GM21526 (cell line): Measurements from ENCODE around the gene MBP.

Experiments used
- ATAC-seq: cut with Tn5 transposase; IDR thresholded peaks from one replicate; pipeline ENCODE4 v1.9.1; 2021; ENCODE audit warnings: moderate library complexity; ENCODE audit not compliant: unreplicated experiment, low FRiP score

MBP gene

GRCh38 chr18:77135339-77136075 is 2.9 kb upstream of the MBP start:
- no peak for ATAC-seq

- ATAC-seq = no peak
Observed at GRCh38 chr18:77134611-77135010, 2.0 kb upstream of the MBP start.

GRCh38 chr18:77133835-77134496 is 1.4 kb upstream of the MBP start:
- ATAC-seq = no peak

DNA sequence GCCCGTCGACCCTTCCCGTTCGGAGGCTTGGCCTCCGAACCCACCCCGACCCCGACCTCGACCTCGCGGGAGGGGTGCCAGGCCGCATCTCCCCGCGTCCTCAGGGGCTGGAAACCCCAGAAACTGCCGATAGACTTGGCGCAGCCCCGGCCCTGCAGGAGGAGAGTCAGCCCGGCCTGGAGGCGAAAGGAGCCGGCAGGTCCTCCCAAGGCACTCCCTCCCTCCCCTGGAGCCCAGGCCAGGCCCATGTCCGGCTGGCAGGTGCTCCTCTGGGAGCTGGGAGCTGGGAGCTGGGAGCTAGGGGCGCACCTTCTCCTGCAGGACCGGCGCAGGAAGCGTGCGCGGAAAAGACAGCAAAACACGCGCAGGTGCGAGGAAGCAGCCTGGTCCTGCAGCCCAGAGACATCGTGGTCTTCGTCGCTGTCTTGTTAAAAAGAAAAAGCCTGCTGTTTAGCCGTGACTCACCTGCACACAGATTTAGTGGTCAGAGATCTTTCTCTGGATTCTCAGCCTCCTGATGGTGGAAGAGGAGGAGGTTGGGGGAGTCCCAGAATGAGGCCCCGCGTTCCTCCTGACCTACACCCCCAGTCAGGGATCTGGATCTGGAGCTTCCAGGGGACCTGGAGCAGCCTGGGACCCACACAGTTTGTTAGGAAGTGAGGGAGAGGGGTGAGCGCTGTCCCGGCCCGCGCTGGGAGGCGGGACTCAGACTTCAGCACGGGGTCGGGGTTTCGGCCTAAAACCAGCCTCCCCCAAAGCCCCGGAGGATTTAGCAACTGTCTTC is 660 bp upstream of the MBP start:
- ATAC-seq = no peak

- ATAC-seq = peak; percentile 47
Observed at GRCh38 chr18:77131652-77132368, 773 bp downstream of the MBP start.

DNA sequence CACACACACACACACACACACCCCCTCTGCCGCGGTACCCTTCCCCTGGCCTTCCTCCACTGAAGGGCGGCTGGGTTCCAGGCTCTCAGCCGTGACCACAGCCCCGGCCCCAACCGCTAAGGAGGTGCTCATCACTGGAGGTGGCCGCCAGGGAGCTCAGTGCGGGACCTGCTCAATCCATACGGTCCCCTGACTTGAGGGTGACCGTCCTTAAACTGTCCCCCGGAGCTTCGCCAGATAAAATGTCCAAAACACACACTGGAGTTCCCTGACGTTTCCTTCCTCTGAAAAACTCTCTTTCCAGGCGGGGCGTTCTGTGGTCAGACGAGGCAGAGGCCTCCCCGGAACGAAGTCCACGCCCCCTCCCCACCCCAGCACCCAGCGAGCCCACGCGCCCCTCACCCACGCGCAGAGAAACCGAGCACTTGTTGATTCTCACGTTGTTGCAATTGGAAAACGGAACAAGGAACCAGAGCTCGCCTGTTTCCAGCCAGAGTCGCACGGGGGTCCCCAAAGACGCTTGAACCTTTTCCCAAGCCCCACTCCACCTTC is 1.4 kb downstream of the MBP start:
- ATAC-seq = peak; percentile 25

- ATAC-seq = no peak
Observed at GRCh38 chr18:77130229-77131099, 2.1 kb downstream of the MBP start.

GRCh38 chr18:77129150-77129551 is 3.4 kb downstream of the MBP start:
- no peak for ATAC-seq

DNA sequence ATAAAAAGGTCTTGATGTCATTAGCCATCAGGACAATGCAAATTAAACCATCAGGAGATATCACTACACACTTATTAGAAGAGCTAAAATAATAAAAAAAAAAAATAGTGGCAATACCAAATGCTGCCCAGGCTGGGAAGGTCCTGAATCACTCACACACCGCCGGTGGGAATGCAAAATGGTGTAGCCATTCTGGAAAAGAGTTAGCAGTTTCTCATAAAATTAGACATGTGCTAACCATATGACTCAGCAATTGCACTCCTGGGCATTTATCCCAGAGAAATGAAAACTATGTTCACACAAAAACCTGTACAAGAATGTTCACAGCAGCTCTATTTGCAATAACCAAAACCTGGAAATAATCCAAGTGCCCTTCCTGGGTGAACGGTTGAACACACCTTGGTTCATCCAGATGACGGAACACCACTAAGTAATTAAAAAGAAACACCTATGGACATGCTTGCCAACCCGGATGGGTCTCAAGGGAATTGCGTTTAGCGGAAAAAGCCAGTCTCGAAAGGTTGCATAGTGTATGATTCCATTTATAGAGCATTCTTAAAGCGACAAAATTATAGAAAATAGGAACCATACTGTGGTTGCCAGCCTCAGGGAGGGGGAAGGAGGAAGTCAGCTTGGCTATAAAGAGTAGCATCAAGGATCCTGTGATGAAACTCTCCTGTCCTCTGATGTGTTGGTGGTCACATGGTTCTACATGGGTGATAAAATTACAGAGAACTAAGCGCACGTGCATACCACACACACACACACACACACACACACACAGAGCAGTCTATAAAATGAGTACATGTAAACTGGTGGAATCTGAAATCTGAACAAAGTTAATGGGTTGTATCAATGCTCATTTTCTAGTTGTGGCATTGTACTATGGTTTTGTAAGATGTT is 4.6 kb downstream of the MBP start:
- ATAC-seq = peak; percentile 30

- ATAC-seq = peak; percentile 66
Observed at GRCh38 chr18:77124452-77124922, 8.1 kb downstream of the MBP start.

DNA sequence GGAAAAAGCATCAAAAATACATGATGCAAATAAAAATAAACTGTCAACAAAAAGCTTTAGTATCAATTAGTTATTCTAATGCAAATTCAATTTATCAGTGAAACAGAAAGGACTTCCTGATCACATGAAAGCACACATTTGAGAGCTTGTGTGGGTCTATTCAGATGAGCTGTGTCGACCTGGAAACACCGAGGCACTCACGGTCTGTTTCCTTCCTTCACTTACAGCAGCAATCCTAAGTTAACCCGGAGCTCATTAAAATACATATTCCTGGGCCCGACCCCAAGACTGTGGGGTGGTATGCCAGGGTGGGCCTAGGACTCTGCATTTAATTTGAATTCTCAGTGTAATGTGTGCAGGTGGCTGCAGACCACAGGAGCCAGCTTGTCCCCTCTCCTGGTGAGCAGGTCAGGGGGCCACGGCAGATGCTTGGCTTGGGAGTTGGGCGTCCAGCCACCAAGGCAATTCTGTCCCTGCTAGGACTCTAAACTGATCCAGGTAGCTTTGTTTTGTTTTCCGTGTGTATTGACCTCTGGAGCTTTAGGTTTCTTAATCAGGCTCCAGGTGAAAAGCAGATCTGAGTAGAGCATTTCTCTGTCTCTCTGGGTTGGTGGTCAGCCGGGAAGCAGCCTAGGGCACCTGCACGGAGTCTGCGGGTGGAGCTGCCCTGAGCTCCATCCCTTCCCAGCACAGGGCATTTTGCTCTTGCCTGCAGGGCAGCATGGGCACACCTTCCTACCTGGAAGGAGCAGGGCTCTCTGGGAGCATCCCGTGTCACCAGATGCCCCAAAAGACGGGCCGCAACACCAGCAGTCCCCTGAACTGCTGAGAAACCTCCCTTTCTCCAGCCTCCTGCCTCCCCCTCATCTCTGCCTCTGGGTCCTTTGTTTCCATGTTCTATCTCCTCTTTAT is 9.0 kb downstream of the MBP start:
- no peak for ATAC-seq

DNA sequence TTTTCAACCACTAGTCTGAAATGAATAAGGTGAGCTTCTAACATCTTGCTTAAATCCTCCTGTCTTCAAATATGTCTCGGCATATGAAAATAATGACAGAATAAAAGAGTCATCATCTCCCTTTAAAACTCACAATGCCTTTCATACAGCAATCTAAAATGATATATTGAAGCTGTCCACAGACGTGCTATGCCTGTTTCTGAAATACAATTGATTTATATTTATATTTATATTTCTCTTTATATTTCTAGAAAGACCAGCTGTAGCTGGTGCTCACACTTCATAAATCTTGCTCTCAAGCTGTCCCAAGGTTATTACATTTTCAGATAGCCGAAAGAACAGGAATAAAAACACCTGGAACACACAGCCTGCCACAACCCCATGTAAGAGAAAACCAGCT is 11.1 kb downstream of the MBP start:
- no peak for ATAC-seq

DNA sequence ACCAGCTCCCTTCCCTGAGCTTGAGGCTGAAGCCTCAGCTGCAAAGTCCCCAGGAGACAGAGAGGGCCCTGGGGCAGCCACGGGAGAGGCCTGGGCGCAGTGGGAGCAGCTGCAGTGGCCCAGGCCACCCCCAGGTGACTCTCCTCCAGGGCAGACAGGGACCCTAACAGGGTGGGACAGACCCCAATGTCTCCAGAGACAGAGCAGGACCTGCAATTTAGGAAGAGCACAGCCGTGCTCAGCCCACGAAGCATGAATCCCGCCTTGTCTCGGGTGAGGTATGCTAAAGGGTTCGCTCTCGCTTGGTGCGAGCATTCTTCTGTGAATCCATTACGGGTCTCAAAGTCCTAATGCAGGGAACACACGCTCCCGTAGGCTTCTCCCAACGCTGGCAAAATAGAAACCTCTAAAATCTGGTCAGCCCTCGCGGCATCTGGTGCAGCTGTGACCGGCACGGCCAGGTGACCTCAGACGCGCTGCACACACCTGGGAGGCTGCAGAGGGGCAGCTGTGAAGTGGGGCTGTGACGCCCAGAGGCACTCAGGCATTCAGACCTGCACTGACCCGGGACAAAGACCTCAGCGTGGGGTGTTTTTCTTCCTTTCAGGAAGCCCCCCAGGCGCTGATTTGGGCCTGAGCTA is 12.6 kb downstream of the MBP start:
- no peak for ATAC-seq

GRCh38 chr18:77119101-77119850 is 13.3 kb downstream of the MBP start:
- ATAC-seq = no peak

GRCh38 chr18:77118256-77119090 is 14.1 kb downstream of the MBP start:
- ATAC-seq = no peak
